C4-2B (cell line): ENCODE results near the gene MAST4.
"Not testable (repeated sequence)": the region's sequence is repeated elsewhere in the genome, so short reads cannot be mapped to it uniquely, and the experiment has no call there.

ENCODE experiments used
- CTCF ChIP-seq: fragments of 450-650 bp; conservative IDR thresholded peaks from 2 replicates; pipeline ENCODE4 v1.5.1; 2017; ENCODE audit warnings: mild to moderate bottlenecking
- ZFX ChIP-seq: fragments of 450-650 bp; IDR thresholded peaks from 2 replicates; pipeline ENCODE4 v1.6.1; 2017

GRCh38 chr5:66695840-66696239, 99.6 kb downstream of the MAST4 start:
- not testable (repeated sequence) for TF ChIP-seq CTCF, ZFX
